Measurements from ENCODE around the gene RLF.
"Not testable (repeated sequence)": the region's sequence is repeated elsewhere in the genome, so short reads cannot be mapped to it uniquely, and the experiment has no call there.

RLF gene

DNA sequence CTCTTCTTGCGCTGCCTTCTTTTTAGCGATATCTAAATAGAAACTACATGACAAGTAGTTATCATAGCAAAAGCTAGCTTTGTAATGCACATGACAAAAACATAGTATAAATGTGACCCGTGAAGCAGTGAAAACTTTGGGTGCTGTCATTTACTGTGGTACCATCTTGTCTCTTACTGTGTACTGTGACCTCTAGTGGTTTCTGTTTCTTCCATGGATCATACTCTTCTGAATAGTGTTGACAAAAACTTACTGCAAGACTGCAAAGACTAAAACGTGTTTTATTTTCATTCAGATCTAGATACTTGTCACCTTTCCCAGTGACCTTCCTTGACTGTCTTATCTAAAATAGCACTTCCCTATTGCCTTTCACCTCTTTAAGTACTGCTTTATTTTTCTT is 6.1 kb downstream of the RLF start:
- Histone ChIP-seq H3K27ac (ENCODE audit: low read depth, low read length) (no peak overlapping the region), H3K27me3 (ENCODE audit: control insufficient read depth in 1 of 2, insufficient read depth in 2 of 2, low read length in 2 of 2) (no peaks in the 10 kb centered on the region), H3K9ac (ENCODE audit: low read depth in 1 of 2, low read length in 2 of 2) (no peak overlapping the region), H3K9me3 (ENCODE audit: control insufficient read depth in 1 of 2, low read length in 2 of 2) (no peaks in the 10 kb centered on the region), H3K4me1 (ENCODE audit: control insufficient read depth in 1 of 2, insufficient read depth in 2 of 2, low read length in 2 of 2) (peaks cover 20 to 22% of the 10 kb centered on the region in 2 donors), H3K4me3 (ENCODE audit: low read depth in 1 of 2, low read length in 2 of 2) (no peak overlapping the region), H3K36me3 (ENCODE audit: control insufficient read depth in 1 of 2, insufficient read depth in 2 of 2, low read length in 2 of 2) (no peaks in the 10 kb centered on the region)

DNA sequence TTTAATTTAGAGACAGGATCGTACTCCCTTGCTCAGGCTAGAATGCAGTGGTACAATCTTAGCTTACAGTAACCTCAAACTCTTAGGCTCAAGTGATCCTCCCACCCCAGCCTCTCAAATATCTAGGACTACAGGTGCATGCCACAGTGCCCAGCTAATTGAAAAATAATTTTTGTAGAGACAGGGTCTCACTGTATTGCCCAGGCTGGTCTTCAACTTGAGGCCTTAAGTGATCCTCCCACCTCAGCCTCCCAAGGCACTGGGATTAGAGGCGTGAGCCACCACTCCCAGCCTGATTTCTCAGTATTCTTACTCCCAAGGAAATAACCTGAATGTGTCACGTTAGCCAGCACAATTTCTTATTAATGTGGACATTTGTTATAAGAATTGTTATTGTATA is 9.8 kb downstream of the RLF start:
- Histone ChIP-seq H3K9ac (ENCODE audit: low read depth in 1 of 2, low read length in 2 of 2) (no peak overlapping the region), H3K27ac (ENCODE audit: low read depth, low read length) (no peak overlapping the region), H3K4me3 (ENCODE audit: low read depth in 1 of 2, low read length in 2 of 2) (no peak overlapping the region), H3K36me3 (ENCODE audit: control insufficient read depth in 1 of 2, insufficient read depth in 2 of 2, low read length in 2 of 2) (no peaks in the 10 kb centered on the region), H3K27me3 (ENCODE audit: control insufficient read depth in 1 of 2, insufficient read depth in 2 of 2, low read length in 2 of 2) (no peaks in the 10 kb centered on the region), H3K9me3 (ENCODE audit: control insufficient read depth in 1 of 2, low read length in 2 of 2) (no peaks in the 10 kb centered on the region), H3K4me1 (ENCODE audit: control insufficient read depth in 1 of 2, insufficient read depth in 2 of 2, low read length in 2 of 2) (peaks cover 0 to 5% of the 10 kb centered on the region in 2 donors)

DNA sequence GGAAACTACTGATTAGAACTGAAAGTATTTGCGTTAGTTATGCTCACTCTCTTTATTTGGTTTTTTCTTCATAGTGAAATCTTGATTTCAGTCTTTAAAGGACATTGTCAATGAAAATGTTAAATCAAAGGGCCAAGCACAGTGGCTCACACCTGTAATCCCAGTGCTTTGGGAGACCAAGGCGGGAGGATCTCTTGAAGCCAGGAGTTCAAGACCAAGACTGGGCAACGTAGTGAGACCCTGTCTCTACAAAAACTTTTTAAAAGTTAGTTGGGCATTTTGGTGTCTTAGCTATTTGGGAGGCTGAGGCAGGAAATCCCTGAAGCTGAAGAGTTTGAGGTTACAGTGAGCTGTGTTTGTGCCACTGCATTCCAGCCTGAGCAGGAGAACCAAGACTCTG is 13.6 kb downstream of the RLF start:
- Histone ChIP-seq H3K27me3 (ENCODE audit: control insufficient read depth in 1 of 2, insufficient read depth in 2 of 2, low read length in 2 of 2) (no peaks in the 10 kb centered on the region), H3K9me3 (ENCODE audit: control insufficient read depth in 1 of 2, low read length in 2 of 2) (no peaks in the 10 kb centered on the region), H3K4me1 (ENCODE audit: control insufficient read depth in 1 of 2, insufficient read depth in 2 of 2, low read length in 2 of 2) (no peaks in the 10 kb centered on the region), H3K9ac (ENCODE audit: low read depth in 1 of 2, low read length in 2 of 2) (no peak overlapping the region), H3K4me3 (ENCODE audit: low read depth in 1 of 2, low read length in 2 of 2) (no peak overlapping the region), H3K27ac (ENCODE audit: low read depth, low read length) (no peak overlapping the region), H3K36me3 (ENCODE audit: control insufficient read depth in 1 of 2, insufficient read depth in 2 of 2, low read length in 2 of 2) (no peaks in the 10 kb centered on the region)

DNA sequence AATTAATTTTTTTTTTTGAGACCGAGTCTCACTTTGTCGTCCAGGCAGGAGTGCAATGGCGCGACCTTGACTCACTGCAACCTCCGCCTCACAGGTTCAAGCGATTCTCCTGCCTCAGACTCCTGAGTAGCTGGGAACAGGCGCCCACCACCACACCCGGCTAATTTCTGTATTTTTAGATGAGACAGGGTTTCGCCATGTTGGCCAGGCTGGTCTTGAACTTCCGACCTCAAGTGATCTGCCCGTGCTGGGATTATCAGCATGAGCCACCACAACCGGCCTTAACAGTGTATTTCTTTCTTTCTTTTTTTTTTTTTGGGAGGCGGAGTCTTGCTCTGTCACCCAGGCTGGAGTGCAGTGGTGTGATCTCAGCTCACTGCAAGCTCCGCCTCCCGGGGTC is 15.8 kb downstream of the RLF start:
- H3K27ac ChIP-seq (ENCODE audit: low read depth, low read length); H3K4me3 ChIP-seq (ENCODE audit: low read depth in 1 of 2, low read length in 2 of 2); H3K4me1 ChIP-seq (ENCODE audit: control insufficient read depth in 1 of 2, insufficient read depth in 2 of 2, low read length in 2 of 2); H3K9ac ChIP-seq (ENCODE audit: low read depth in 1 of 2, low read length in 2 of 2); H3K27me3 ChIP-seq (ENCODE audit: control insufficient read depth in 1 of 2, insufficient read depth in 2 of 2, low read length in 2 of 2); H3K36me3 ChIP-seq (ENCODE audit: control insufficient read depth in 1 of 2, insufficient read depth in 2 of 2, low read length in 2 of 2); H3K9me3 ChIP-seq (ENCODE audit: control insufficient read depth in 1 of 2, low read length in 2 of 2): not testable (repeated sequence)

DNA sequence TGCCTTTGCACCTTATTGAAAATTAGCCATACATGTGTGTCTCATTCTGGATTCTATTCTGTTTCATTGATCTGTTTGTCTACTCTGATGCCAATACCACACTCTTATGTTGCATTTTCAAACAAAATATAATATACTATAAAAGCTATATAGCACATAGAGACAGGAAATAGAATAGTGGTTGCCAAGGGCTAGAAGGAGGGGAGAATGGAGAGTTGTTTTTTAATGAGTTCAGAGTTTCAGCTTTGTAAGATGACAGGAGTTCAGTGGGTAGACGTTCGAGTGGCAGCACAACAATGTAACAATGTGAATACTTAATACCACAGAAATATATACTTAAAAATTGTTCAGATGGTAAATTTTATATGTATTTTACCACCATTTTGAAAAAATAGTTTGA is 17.0 kb downstream of the RLF start:
- Histone ChIP-seq H3K4me3 (ENCODE audit: low read depth in 1 of 2, low read length in 2 of 2) (no peak overlapping the region), H3K36me3 (ENCODE audit: control insufficient read depth in 1 of 2, insufficient read depth in 2 of 2, low read length in 2 of 2) (no peaks in the 10 kb centered on the region), H3K27ac (ENCODE audit: low read depth, low read length) (no peak overlapping the region), H3K4me1 (ENCODE audit: control insufficient read depth in 1 of 2, insufficient read depth in 2 of 2, low read length in 2 of 2) (no peaks in the 10 kb centered on the region), H3K9ac (ENCODE audit: low read depth in 1 of 2, low read length in 2 of 2) (no peak overlapping the region), H3K27me3 (ENCODE audit: control insufficient read depth in 1 of 2, insufficient read depth in 2 of 2, low read length in 2 of 2) (no peaks in the 10 kb centered on the region), H3K9me3 (ENCODE audit: control insufficient read depth in 1 of 2, low read length in 2 of 2) (no peaks in the 10 kb centered on the region)

DNA sequence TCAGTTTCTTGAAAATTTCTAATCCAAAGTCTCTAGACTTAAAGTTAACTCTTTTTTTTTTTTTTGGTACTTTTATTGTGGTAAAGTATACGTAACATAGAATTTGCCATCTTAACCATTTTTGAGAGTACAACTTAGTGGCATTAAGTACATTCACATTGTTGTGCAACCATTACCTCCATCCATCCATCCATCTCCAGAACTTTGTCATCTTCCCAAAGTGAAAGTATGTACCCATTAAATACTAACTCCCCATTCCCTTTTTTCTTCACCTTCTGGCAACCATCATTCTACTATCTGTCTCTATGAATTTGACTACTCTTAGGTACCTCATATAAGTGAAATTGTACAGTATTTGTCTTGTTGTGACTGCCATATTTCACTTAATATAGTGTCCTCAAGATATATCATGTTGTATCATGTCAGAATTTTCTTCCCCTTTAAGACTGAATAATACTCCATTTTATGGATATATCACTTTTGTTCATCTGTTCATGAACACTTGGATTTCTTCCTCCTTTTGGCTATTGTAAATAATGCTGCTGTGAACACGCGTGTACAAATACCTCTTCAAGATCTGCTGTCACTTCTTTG is 18.4 kb downstream of the RLF start:
- no peaks in the 10 kb centered on the region for H3K4me1 ChIP-seq (ENCODE audit: control insufficient read depth in 1 of 2, insufficient read depth in 2 of 2, low read length in 2 of 2)
- H3K36me3 ChIP-seq (ENCODE audit: control insufficient read depth in 1 of 2, insufficient read depth in 2 of 2, low read length in 2 of 2) = no peaks in the 10 kb centered on the region
- H3K27me3 ChIP-seq (ENCODE audit: control insufficient read depth in 1 of 2, insufficient read depth in 2 of 2, low read length in 2 of 2) = no peaks in the 10 kb centered on the region
- no peak overlapping the region for H3K9ac ChIP-seq (ENCODE audit: low read depth in 1 of 2, low read length in 2 of 2)
- H3K27ac ChIP-seq (ENCODE audit: low read depth, low read length) = no peak overlapping the region
- H3K9me3 ChIP-seq (ENCODE audit: control insufficient read depth in 1 of 2, low read length in 2 of 2) = no peaks in the 10 kb centered on the region
- H3K4me3 ChIP-seq (ENCODE audit: low read depth in 1 of 2, low read length in 2 of 2) = no peak overlapping the region

DNA sequence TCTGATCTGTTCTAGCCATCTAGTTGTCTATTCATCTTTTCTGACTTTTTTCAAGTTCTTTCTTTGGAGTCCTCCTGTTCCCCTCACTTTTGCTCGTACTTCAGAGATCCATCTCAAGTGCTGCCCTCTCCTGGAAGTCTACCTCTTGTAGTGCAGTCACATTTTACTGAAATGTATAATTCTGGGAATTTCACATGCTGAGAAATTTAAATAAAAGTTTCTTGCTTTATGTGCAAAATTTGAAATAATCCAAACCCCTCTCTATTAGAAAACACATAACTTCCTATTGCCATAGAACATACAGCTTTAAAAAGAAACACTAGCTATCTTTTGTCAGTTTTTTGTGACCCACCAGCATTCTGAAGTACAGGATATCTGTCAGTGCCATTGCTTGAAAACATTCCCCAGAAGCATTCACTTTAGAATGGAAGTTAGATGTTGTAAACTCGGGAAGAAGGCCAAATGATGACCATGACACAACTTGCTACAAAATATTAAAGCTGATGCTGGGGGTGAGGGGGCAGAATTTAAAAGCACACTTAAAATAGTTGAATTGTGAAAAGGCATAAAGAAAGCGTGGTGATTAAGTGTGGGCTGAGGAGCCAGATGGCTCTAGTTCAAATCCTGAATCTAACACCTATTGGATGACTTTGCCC is 22.0 kb downstream of the RLF start:
- H3K4me1 ChIP-seq (ENCODE audit: control insufficient read depth in 1 of 2, insufficient read depth in 2 of 2, low read length in 2 of 2) = peaks cover 0 to 8% of the 10 kb centered on the region in 2 donors

DNA sequence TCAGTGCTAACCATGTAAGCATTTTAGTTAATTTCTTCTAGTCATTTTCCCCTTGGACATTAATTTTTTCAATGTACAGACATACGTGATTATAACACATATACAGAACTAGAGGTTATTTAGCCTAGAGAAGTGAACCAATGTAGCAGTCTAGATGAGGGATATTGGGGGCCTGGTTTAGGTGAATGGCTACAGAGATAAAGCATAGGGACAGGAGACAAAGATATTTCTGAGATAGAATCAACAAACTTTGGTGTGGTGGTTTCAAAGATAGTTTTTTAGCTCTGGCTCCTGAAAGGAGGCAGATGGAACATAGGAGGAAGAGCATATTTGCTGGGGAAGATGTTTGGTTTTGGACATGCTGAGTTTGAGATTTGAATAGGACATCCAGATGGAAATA is 23.0 kb downstream of the RLF start:
- H3K36me3 ChIP-seq (ENCODE audit: control insufficient read depth in 1 of 2, insufficient read depth in 2 of 2, low read length in 2 of 2) = no peaks in the 10 kb centered on the region
- no peaks in the 10 kb centered on the region for H3K27me3 ChIP-seq (ENCODE audit: control insufficient read depth in 1 of 2, insufficient read depth in 2 of 2, low read length in 2 of 2)
- H3K9me3 ChIP-seq (ENCODE audit: control insufficient read depth in 1 of 2, low read length in 2 of 2) = no peaks in the 10 kb centered on the region
- peaks cover 0 to 9% of the 10 kb centered on the region in 2 donors for H3K4me1 ChIP-seq (ENCODE audit: control insufficient read depth in 1 of 2, insufficient read depth in 2 of 2, low read length in 2 of 2)
- no peak overlapping the region for H3K27ac ChIP-seq (ENCODE audit: low read depth, low read length)
- no peak overlapping the region for H3K9ac ChIP-seq (ENCODE audit: low read depth in 1 of 2, low read length in 2 of 2)
- no peak overlapping the region for H3K4me3 ChIP-seq (ENCODE audit: low read depth in 1 of 2, low read length in 2 of 2)

More for the DNA sequence above, 22.0 kb downstream of the RLF start:
- Histone ChIP-seq H3K27ac (ENCODE audit: low read depth, low read length) (no peak overlapping the region), H3K4me3 (ENCODE audit: low read depth in 1 of 2, low read length in 2 of 2) (no peak overlapping the region), H3K9ac (ENCODE audit: low read depth in 1 of 2, low read length in 2 of 2) (no peak overlapping the region), H3K9me3 (ENCODE audit: control insufficient read depth in 1 of 2, low read length in 2 of 2) (no peaks in the 10 kb centered on the region), H3K27me3 (ENCODE audit: control insufficient read depth in 1 of 2, insufficient read depth in 2 of 2, low read length in 2 of 2) (no peaks in the 10 kb centered on the region), H3K36me3 (ENCODE audit: control insufficient read depth in 1 of 2, insufficient read depth in 2 of 2, low read length in 2 of 2) (no peaks in the 10 kb centered on the region)

DNA sequence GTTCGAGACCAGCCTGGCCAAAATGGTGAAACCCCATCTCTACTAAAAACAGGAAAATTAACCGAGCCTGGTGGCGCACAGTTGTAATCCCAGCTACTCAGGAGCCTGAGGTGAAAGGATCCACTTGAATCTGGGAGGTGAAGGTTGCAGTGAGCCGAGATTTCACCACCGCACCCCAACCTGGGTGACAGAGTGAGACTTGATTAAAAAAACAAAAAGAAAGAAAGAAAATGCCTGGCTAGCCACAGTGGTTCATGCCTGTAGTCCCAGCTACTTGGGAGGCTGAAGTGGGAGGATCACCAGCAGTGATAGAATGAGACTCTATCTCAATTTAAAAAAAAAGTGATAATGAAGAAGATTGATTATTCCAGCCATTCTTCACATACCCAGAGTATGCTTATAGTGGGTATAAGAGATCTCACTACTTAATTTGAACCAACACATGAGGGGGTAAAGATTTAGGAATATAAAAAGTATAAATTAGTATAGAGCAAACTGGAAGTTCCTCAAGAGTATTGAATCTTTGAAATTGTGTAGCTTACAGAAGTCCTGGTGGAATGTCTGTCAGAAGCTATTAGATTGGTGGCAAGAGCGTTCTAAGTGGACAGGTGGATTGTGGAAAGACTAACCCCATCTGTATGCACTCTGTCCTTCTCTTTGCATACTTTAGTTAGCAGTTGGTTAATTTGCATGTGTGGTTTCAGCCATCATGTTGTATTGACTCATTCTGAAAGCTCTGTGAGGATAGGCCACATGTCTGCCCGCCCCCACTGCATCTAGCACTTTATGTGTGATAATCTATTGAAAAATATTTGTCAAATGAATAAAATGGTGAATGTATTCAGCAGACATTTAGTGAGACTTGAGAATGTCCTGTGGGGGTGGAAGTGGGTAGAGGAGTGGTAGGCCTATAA is 25.0 kb downstream of the RLF start:
- no peak overlapping the region for H3K9ac ChIP-seq (ENCODE audit: low read depth in 1 of 2, low read length in 2 of 2)
- no peak overlapping the region for H3K27ac ChIP-seq (ENCODE audit: low read depth, low read length)
- no peaks in the 10 kb centered on the region for H3K27me3 ChIP-seq (ENCODE audit: control insufficient read depth in 1 of 2, insufficient read depth in 2 of 2, low read length in 2 of 2)
- H3K4me3 ChIP-seq (ENCODE audit: low read depth in 1 of 2, low read length in 2 of 2) = no peak overlapping the region
- H3K9me3 ChIP-seq (ENCODE audit: control insufficient read depth in 1 of 2, low read length in 2 of 2) = no peaks in the 10 kb centered on the region
- H3K36me3 ChIP-seq (ENCODE audit: control insufficient read depth in 1 of 2, insufficient read depth in 2 of 2, low read length in 2 of 2) = peaks cover 8 to 16% of the 10 kb centered on the region in 2 donors
- H3K4me1 ChIP-seq (ENCODE audit: control insufficient read depth in 1 of 2, insufficient read depth in 2 of 2, low read length in 2 of 2) = peaks cover 0 to 9% of the 10 kb centered on the region in 2 donors

DNA sequence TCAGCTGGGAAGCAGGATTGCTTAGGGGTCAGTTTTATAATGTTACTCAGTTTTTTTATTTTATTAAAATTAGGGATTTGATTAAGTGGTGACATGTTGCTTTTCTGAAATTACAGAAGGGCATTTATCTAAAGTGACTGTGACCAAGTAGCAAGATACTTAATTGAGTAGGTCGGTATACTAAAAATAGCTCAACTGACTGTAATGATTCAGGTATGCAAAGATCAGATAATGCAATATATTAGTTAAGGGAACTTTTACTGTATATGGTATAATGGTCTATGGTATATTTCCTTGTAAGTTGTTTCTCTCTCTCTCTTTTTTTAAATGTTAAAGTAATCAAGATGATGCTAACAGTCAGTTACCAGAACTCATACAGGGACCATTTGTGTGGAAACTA is 26.2 kb downstream of the RLF start:
- Histone ChIP-seq H3K4me3 (ENCODE audit: low read depth in 1 of 2, low read length in 2 of 2) (no peak overlapping the region), H3K27ac (ENCODE audit: low read depth, low read length) (no peak overlapping the region), H3K9ac (ENCODE audit: low read depth in 1 of 2, low read length in 2 of 2) (no peak overlapping the region), H3K36me3 (ENCODE audit: control insufficient read depth in 1 of 2, insufficient read depth in 2 of 2, low read length in 2 of 2) (peaks cover 16 to 18% of the 10 kb centered on the region in 2 donors), H3K4me1 (ENCODE audit: control insufficient read depth in 1 of 2, insufficient read depth in 2 of 2, low read length in 2 of 2) (peaks cover 0 to 9% of the 10 kb centered on the region in 2 donors), H3K27me3 (ENCODE audit: control insufficient read depth in 1 of 2, insufficient read depth in 2 of 2, low read length in 2 of 2) (no peaks in the 10 kb centered on the region), H3K9me3 (ENCODE audit: control insufficient read depth in 1 of 2, low read length in 2 of 2) (no peaks in the 10 kb centered on the region)

Measured in duodenal mucosa (tissue), 2 donors.